Measurements from ENCODE around the gene ADGRG7.
"Not testable (repeated sequence)": the region's sequence is repeated elsewhere in the genome, so short reads cannot be mapped to it uniquely, and the experiment has no call there.

ADGRG7 gene

GRCh38 chr3:100653604-100654294 lies 44.3 kb downstream of the ADGRG7 start:
- Histone ChIP-seq H3K27me3 (ENCODE audit: control insufficient read depth, insufficient read depth, low read length) (no peaks in the 10 kb centered on the region), H3K4me2 (ENCODE audit: low read length) (no peak overlapping the region), H3K4me1 (no peaks in the 10 kb centered on the region), H3K9me3 (ENCODE audit: control insufficient read depth, low read length) (no peaks in the 10 kb centered on the region), H3K9ac (no peak overlapping the region), H3K27ac (no peak overlapping the region), H3K4me3 (ENCODE audit: low read depth, low read length) (no peak overlapping the region), H2AFZ (no peak overlapping the region), H3K36me3 (ENCODE audit: control insufficient read depth, insufficient read depth, low read length) (no peaks in the 10 kb centered on the region), H3K79me2 (no peaks in the 10 kb centered on the region)
- no peak for TF ChIP-seq CTCF (IDR thresholded peaks at IDR 0.05)

GRCh38 chr3:100656945-100657344 lies 47.5 kb downstream of the ADGRG7 start:
- Histone ChIP-seq H3K9me3 (ENCODE audit: control insufficient read depth, low read length) (no peaks in the 10 kb centered on the region), H3K79me2 (no peaks in the 10 kb centered on the region), H3K4me2 (ENCODE audit: low read length) (no peak overlapping the region), H2AFZ (no peak overlapping the region), H3K27me3 (ENCODE audit: control insufficient read depth, insufficient read depth, low read length) (no peaks in the 10 kb centered on the region), H3K4me3 (ENCODE audit: low read depth, low read length) (no peak overlapping the region), H3K4me1 (no peaks in the 10 kb centered on the region), H3K9ac (no peak overlapping the region), H3K36me3 (ENCODE audit: control insufficient read depth, insufficient read depth, low read length) (no peaks in the 10 kb centered on the region), H3K27ac (no peak overlapping the region)
- TF ChIP-seq CTCF (IDR thresholded peaks at IDR 0.05): no peak

GRCh38 chr3:100661294-100661693 lies 51.9 kb downstream of the ADGRG7 start:
- H3K4me1 ChIP-seq; H3K4me2 ChIP-seq (ENCODE audit: low read length); H3K4me3 ChIP-seq (ENCODE audit: low read depth, low read length); H3K79me2 ChIP-seq; H3K9me3 ChIP-seq (ENCODE audit: control insufficient read depth, low read length); H2AFZ ChIP-seq; H3K27me3 ChIP-seq (ENCODE audit: control insufficient read depth, insufficient read depth, low read length); H3K9ac ChIP-seq; H3K36me3 ChIP-seq (ENCODE audit: control insufficient read depth, insufficient read depth, low read length); H3K27ac ChIP-seq: not testable (repeated sequence)

GRCh38 chr3:100662113-100662823 lies 52.9 kb downstream of the ADGRG7 start:
- no peaks in the 10 kb centered on the region for H3K4me1 ChIP-seq
- no peak overlapping the region for H3K9ac ChIP-seq

GRCh38 chr3:100665230-100665629 lies 55.8 kb downstream of the ADGRG7 start:
- H2AFZ ChIP-seq: no peak overlapping the region
- H3K9me3 ChIP-seq (ENCODE audit: control insufficient read depth, low read length): no peaks in the 10 kb centered on the region
- no peak overlapping the region for H3K4me2 ChIP-seq (ENCODE audit: low read length)
- H3K4me3 ChIP-seq (ENCODE audit: low read depth, low read length): no peak overlapping the region
- no peaks in the 10 kb centered on the region for H3K79me2 ChIP-seq
- H3K27me3 ChIP-seq (ENCODE audit: control insufficient read depth, insufficient read depth, low read length): no peaks in the 10 kb centered on the region
- no peak overlapping the region for H3K9ac ChIP-seq
- no peak overlapping the region for H3K27ac ChIP-seq
- TF ChIP-seq CTCF (IDR thresholded peaks at IDR 0.05): no peak
- no peaks in the 10 kb centered on the region for H3K36me3 ChIP-seq (ENCODE audit: control insufficient read depth, insufficient read depth, low read length)
- no peaks in the 10 kb centered on the region for H3K4me1 ChIP-seq

More at GRCh38 chr3:100662113-100662823, 52.9 kb downstream of the ADGRG7 start:
- no peak for TF ChIP-seq CTCF (IDR thresholded peaks at IDR 0.05)
- Histone ChIP-seq H3K27me3 (ENCODE audit: control insufficient read depth, insufficient read depth, low read length) (no peaks in the 10 kb centered on the region), H3K36me3 (ENCODE audit: control insufficient read depth, insufficient read depth, low read length) (no peaks in the 10 kb centered on the region), H3K79me2 (no peaks in the 10 kb centered on the region), H3K4me3 (ENCODE audit: low read depth, low read length) (no peak overlapping the region), H3K27ac (no peak overlapping the region), H3K4me2 (ENCODE audit: low read length) (no peak overlapping the region), H3K9me3 (ENCODE audit: control insufficient read depth, low read length) (no peaks in the 10 kb centered on the region), H2AFZ (no peak overlapping the region)

- H3K9ac ChIP-seq; H2AFZ ChIP-seq; H3K4me3 ChIP-seq (ENCODE audit: low read depth, low read length); H3K79me2 ChIP-seq; H3K27ac ChIP-seq; H3K4me2 ChIP-seq (ENCODE audit: low read length); H3K36me3 ChIP-seq (ENCODE audit: control insufficient read depth, insufficient read depth, low read length); H3K4me1 ChIP-seq; H3K27me3 ChIP-seq (ENCODE audit: control insufficient read depth, insufficient read depth, low read length); H3K9me3 ChIP-seq (ENCODE audit: control insufficient read depth, low read length): not testable (repeated sequence)
These were observed 57.3 kb downstream of the ADGRG7 start for GRCh38 chr3:100666699-100667098.

- H3K4me1 ChIP-seq; H3K4me2 ChIP-seq (ENCODE audit: low read length); H3K79me2 ChIP-seq; H3K4me3 ChIP-seq (ENCODE audit: low read depth, low read length); H3K27me3 ChIP-seq (ENCODE audit: control insufficient read depth, insufficient read depth, low read length); H3K9ac ChIP-seq; H3K27ac ChIP-seq; H2AFZ ChIP-seq; H3K9me3 ChIP-seq (ENCODE audit: control insufficient read depth, low read length); H3K36me3 ChIP-seq (ENCODE audit: control insufficient read depth, insufficient read depth, low read length): not testable (repeated sequence)
These were observed 57.9 kb downstream of the ADGRG7 start for GRCh38 chr3:100667316-100667715.
